ENCODE results near the gene AFAP1L2. TPM values are rescaled to one million over a fixed set of nuclear protein-coding genes. Genes with fewer than 3 reads are reported as not detected.

AFAP1L2 gene
- total RNA-seq, 3 donors from 2014 or later = 6.7 to 23.4 (median 11.6) TPM

DNA sequence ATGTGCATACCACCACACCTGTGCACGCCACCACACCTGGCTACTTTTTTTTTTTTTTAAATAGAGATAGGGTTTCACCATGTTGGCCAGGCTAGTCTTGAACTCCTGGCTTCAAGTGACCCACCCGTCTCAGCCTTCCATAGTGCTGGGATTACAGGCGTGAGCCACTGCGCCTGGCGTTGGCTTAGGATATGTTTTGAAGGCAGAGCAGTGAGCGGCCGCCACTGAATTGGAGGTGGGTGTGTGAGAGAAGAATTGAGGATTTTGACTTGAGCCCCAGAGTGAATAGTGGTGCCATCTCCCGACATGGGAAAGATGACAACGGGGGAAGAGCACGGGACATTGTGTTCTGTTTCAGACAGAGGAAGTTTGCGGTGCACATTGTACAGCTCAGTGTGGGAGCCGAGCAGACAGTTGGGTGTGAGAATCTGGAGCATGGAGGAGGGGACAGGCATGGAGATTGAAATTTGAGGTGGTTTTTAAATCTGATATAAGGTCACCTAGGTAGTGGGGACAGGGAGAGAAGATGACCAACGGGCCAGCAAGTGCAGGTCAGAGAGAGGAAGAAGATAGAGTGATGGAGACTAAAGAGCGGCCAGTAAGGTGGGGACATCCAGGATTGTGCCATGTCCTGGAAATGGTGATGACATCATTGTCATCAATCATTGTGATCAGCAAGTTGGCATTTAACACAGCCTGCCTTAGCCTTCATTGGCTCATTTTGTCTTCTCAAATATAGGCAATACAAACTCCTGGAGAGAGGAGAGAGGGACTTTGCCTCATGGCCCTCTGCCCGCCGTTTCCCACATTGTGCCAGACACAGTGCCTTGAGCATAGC is 129.5 kb downstream of the AFAP1L2 start:
- no peak for ATAC-seq
- H3K4me1 ChIP-seq (ENCODE audit: low read depth) = peaks cover 11% of the 10 kb centered on the region
- no peaks in the 10 kb centered on the region for H3K36me3 ChIP-seq (ENCODE audit: low read depth)
- TF ChIP-seq, protein P1, sequence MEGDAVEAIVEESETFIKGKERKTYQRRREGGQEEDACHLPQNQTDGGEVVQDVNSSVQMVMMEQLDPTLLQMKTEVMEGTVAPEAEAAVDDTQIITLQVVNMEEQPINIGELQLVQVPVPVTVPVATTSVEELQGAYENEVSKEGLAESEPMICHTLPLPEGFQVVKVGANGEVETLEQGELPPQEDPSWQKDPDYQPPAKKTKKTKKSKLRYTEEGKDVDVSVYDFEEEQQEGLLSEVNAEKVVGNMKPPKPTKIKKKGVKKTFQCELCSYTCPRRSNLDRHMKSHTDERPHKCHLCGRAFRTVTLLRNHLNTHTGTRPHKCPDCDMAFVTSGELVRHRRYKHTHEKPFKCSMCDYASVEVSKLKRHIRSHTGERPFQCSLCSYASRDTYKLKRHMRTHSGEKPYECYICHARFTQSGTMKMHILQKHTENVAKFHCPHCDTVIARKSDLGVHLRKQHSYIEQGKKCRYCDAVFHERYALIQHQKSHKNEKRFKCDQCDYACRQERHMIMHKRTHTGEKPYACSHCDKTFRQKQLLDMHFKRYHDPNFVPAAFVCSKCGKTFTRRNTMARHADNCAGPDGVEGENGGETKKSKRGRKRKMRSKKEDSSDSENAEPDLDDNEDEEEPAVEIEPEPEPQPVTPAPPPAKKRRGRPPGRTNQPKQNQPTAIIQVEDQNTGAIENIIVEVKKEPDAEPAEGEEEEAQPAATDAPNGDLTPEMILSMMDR (IDR thresholded peaks at IDR 0.05) = no peak
- no peak for DNase-seq
- intact Hi-C loops (cut with DNase I, micrococcal nuclease) = no loop called here
- no peaks in the 10 kb centered on the region for H3K9me3 ChIP-seq
- H3K4me3 ChIP-seq = no peak overlapping the region

DNA sequence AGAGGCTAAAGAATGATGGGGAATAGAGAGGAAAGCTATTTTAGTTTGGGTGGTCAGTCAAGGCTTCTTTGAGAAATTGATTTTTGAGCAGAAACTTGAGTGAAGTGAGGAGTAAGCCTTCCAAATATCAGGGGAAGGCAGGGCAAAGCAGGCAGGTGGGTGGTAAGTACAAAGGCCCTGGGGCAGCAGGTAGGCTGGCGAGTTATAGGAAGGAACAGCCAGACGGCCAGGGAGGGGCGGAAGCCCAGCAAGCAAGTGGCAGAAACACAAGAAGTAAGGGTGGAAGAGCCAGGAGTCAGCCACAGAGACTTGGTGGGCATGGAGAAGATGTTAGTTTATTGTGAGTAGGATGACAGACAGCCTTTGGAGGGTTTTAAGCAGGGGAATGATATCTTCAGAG is 130.4 kb downstream of the AFAP1L2 start:
- H3K9me3 ChIP-seq = no peaks in the 10 kb centered on the region
- TF ChIP-seq, protein P1 (IDR thresholded peaks at IDR 0.05) = no peak
- intact Hi-C loops (cut with DNase I, micrococcal nuclease) = no loop called here
- peaks cover 11% of the 10 kb centered on the region for H3K4me1 ChIP-seq (ENCODE audit: low read depth)
- no peak overlapping the region for H3K4me3 ChIP-seq
- no peaks in the 10 kb centered on the region for H3K36me3 ChIP-seq (ENCODE audit: low read depth)
- ATAC-seq (no peak), DNase-seq (no peak)

DNA sequence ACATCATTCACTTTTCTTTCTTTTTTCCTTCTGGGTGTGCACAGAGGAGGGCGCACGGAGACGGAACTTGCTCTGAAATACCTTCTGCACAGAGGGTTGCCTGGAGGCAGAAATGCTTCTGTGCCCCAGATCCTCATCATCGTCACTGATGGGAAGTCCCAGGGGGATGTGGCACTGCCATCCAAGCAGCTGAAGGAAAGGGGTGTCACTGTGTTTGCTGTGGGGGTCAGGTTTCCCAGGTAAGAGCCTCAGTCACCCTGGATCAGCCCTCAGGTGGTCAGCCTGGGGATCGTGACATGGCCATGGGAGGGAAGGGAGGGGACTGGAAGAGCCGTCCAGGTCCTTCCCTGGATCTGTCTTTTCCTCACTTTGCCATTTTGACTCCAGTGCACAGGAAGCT is 131.6 kb downstream of the AFAP1L2 start:
- DNase-seq = no peak

DNA sequence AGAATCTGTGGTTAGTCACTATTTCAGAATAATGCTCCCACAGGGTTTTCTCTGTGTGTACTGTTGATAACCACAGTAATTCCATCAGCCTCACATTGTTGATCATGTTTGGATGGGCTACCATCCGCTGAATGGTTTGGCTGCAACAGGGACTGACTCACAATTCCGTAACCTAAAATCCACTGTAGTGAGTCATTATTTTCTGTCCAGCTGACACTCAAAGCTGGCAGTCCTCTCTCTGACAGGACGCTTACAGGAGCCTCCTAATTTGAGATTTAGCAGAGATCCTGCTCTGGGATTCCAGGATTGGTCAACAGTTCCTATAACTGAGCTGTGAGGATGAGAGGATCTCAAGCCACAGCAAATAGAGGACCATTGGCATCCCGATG is 132.5 kb downstream of the AFAP1L2 start:
- intact Hi-C loops (cut with DNase I, micrococcal nuclease) = no loop called here
- Histone ChIP-seq H3K4me1 (ENCODE audit: low read depth) (peaks cover 11% of the 10 kb centered on the region), H3K9me3 (no peaks in the 10 kb centered on the region), H3K4me3 (no peak overlapping the region), H3K36me3 (ENCODE audit: low read depth) (no peaks in the 10 kb centered on the region)
- ATAC-seq (peak; percentile 29), DNase-seq (peak in 1 of 3 donors; percentile 31)
- TF ChIP-seq, protein P1 (IDR thresholded peaks at IDR 0.05) = no peak

More for the DNA sequence above, 131.6 kb downstream of the AFAP1L2 start:
- Histone ChIP-seq H3K9me3 (no peaks in the 10 kb centered on the region), H3K4me1 (ENCODE audit: low read depth) (peaks cover 11% of the 10 kb centered on the region), H3K36me3 (ENCODE audit: low read depth) (no peaks in the 10 kb centered on the region), H3K4me3 (no peak overlapping the region)
- no peak for ATAC-seq
- TF ChIP-seq, protein P1 (IDR thresholded peaks at IDR 0.05) = no peak
- intact Hi-C loops (cut with DNase I, micrococcal nuclease) = no loop called here

DNA sequence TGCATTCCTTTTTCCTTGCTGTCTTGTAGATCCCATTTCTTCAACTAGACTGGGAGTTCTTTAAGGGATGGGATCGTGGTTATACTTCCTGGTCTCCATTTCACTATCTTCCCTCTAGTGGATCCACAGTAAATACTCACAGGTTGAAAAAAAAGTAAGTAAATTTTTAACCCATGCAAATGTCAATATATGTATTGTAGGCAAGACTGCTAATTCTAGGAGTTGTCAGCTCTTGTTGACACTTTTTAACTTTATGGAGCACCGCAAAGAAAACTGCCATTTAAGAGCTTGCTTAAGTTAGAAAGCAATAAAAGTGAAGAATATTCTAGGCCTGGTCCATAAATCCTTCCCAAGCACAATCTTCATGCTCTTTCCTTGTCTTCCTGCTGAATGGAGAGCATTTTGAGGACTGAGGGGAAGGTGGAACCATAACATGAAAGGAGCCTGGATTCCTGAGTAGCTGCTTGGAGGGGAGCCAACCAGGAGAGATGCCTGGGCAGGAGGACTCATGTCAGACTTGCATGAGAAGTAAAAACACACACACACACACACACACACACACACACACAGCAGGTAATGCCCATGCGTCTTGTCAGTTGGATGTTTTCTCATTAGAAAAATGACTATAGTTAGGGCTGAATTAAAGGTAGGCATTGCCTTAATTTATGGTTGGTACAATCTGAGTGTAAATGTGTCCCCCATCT is 133.1 kb downstream of the AFAP1L2 start:
- Histone ChIP-seq H3K36me3 (ENCODE audit: low read depth) (no peaks in the 10 kb centered on the region), H3K4me1 (ENCODE audit: low read depth) (peaks cover 11% of the 10 kb centered on the region), H3K4me3 (no peak overlapping the region), H3K9me3 (no peaks in the 10 kb centered on the region)
- TF ChIP-seq, protein P1 (IDR thresholded peaks at IDR 0.05) = no peak
- peak; percentile 89 for ATAC-seq
- intact Hi-C loops (cut with DNase I, micrococcal nuclease) = no loop called here
- peak in 1 of 3 donors; percentile 60 for DNase-seq
